C1 segment of cervical spinal cord (tissue), 14 donors: ENCODE results near the gene PTGES3L.
"Not testable (repeated sequence)": the region's sequence is repeated elsewhere in the genome, so short reads cannot be mapped to it uniquely, and the experiment has no call there.

Experiments
- DNase-seq, 14 donors: peaks; one replicate each; lab custom pipeline; 2025; lab: John Stamatoyannopoulos, UW

Gene PTGES3L

DNA sequence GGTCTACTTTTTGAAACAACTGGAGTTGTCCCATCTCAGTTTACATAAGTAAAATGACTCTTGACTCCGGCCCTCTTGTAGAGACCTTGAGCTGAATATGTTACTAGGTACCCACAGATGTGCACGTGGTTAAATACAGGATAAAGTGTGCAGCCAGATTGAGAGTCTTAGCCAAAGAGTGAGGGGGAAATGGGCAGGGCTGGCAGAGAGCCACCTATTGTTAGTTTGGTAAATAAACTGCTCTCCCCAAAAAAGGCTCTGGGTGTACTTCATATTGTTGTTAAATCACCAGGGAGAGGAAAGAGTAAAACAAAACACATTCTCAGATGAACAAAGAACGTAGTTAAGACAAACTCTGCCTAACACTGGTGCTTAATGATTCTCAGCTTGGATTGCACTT, 59.0 kb downstream of the PTGES3L start:
- no peak for DNase-seq

DNA sequence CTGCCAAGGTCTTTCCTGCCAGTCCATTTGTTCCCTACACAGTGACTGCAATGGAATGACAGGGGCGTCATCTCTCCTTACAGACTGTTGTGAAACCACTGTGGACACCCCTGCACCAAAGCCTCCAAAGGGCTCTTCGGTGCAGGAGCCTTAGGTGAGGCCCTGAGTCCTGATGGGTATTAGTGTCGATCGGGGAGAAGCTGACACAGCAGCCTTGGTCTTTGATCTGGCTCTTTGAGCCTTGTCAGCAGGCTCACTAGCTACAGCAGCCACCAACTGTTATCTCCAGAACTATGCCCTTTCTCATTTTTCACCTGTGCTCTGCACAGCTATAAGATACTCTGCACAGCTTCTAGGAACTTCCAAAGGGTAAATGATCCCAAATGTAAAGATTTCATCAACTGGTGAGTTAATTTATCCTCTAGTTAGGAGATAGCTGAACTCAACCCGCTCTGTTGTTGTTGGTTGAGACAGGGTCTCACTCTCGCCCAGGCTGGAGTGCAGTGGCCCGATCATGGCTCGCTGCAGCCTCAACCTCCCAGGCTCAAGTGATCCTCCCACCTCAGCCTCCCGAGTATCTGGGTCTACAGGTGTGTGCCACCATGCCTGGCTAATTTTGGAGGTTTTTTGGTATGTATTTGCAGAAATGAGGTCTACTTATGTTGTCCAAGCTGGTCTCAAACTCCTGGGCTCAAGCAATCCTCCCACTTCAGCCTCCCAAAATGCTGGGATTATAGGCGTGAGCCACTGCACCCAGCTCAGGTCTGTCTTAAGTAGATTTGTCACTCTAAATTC, 59.6 kb downstream of the PTGES3L start:
- DNase-seq = no peak

DNA sequence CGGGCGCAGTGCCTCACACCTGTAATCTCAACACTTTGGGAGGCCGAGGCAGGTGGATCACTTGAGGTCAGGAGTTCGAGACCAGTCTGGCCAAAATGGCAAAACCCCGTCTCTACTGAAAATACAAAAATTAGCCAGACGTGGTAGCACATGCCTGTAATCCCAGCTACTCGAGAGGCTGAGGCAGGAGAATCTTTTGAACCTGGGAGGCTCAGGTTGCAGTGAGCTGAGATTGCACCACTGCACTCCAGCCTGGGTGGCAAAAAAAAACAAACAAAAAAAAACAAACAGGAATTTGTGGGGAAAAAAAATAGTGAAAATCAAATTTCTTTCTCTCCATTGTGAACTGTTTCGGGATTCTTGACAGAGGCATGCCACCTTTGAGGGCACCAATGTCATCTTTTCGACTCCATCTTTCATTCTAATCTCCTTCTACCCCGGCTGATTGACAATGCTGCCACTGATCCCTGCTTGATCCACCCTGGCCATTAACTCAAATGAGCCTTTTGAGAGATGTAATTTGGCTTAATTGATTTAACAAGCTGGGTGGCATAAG, 60.3 kb downstream of the PTGES3L start:
- DNase-seq = not testable (repeated sequence)

DNA sequence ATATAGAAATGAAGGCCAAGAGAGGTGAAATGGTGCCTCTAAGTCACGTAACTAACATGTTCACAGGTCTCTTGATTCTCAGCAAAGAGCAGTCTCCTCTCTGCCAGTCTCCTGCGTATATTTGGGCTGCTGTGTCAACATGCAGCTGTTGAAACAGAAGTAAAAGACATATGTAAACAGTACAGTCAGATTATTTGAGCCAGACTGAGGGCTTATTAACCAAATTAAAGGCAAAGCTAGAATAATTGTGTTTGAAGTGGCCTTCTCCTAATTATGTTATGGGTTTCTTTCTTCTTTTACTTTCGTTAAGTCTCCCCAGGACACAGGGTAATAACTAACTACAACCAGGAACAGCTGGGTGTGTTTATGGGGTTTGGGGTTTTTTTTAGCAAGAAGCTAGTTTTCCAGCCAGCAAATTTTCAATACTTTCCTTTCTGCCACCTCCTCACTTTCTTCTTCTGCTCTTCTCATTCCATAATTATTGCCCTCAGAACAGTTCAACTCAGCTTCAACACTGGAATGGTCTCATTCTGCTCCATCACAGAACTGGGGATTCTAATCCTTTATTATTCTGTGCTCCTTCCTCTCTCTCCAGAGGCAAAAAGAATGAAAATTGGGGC, 60.9 kb downstream of the PTGES3L start:
- DNase-seq = no peak
